Measurements from ENCODE around the gene TMIE.

The TMIE gene

GRCh38 chr3:46701181-46701939 lies at the start of gene TMIE:
TMIE (plus strand) TSS chr3:46701392; CDS start chr3:46701488, 96 bp downstream.
- no peak for DNase-seq

GRCh38 chr3:46655271-46655670 lies 45.9 kb upstream of the TMIE start:
- DNase-seq, result no peak

GRCh38 chr3:46656778-46657556 lies 44.2 kb upstream of the TMIE start:
- no peak for DNase-seq

GRCh38 chr3:46659285-46659684 lies 41.9 kb upstream of the TMIE start:
- no peak for DNase-seq

GRCh38 chr3:46660003-46660402 lies 41.2 kb upstream of the TMIE start:
- no peak for DNase-seq

GRCh38 chr3:46660543-46661523 lies 40.4 kb upstream of the TMIE start:
- DNase-seq, result no peak

- no peak for DNase-seq
Observed at GRCh38 chr3:46661776-46662766, 39.1 kb upstream of the TMIE start.

GRCh38 chr3:46662771-46663551 lies 38.2 kb upstream of the TMIE start:
- DNase-seq, result peak; percentile 2

GRCh38 chr3:46663591-46664135 lies 37.5 kb upstream of the TMIE start:
- peak; percentile 89 for DNase-seq

GRCh38 chr3:46664188-46664970 lies 36.8 kb upstream of the TMIE start:
- DNase-seq, result no peak

GRCh38 chr3:46664971-46665762 lies 36.0 kb upstream of the TMIE start:
- DNase-seq, result no peak

GRCh38 chr3:46665763-46666452 lies 35.3 kb upstream of the TMIE start:
- DNase-seq, result no peak

GRCh38 chr3:46666453-46666845 lies 34.7 kb upstream of the TMIE start:
- no peak for DNase-seq

- DNase-seq, result no peak
Observed at GRCh38 chr3:46667061-46667621, 34.1 kb upstream of the TMIE start.

GRCh38 chr3:46667657-46668056 lies 33.5 kb upstream of the TMIE start:
- no peak for DNase-seq

GRCh38 chr3:46668116-46668515 lies 33.1 kb upstream of the TMIE start:
- DNase-seq, result no peak

GRCh38 chr3:46668591-46668990 lies 32.6 kb upstream of the TMIE start:
- DNase-seq, result no peak
